HFF-Myc (cell line): ENCODE data around the gene MYBPC3.

Source experiments
- DNase-seq: peaks from one replicate; pipeline ENCODE4 v3.0.0-alpha.2; 2011; ENCODE audit warnings: low read depth; ENCODE audit errors: extremely low read depth
- H3K4me3 ChIP-seq: replicated peaks from 2 replicates; pipeline ENCODE4 v1.5.1; 2011; ENCODE audit warnings: low read depth, mild to moderate bottlenecking, control low read depth, low read length
- TF ChIP-seq, protein P1 (sequence below): IDR thresholded peaks from 2 replicates; pipeline ENCODE4 v1.5.1; 2012; ENCODE audit warnings: mild to moderate bottlenecking, low read depth, low read length, control low read depth; ENCODE audit errors: missing control alignments

MYBPC3 gene

DNA sequence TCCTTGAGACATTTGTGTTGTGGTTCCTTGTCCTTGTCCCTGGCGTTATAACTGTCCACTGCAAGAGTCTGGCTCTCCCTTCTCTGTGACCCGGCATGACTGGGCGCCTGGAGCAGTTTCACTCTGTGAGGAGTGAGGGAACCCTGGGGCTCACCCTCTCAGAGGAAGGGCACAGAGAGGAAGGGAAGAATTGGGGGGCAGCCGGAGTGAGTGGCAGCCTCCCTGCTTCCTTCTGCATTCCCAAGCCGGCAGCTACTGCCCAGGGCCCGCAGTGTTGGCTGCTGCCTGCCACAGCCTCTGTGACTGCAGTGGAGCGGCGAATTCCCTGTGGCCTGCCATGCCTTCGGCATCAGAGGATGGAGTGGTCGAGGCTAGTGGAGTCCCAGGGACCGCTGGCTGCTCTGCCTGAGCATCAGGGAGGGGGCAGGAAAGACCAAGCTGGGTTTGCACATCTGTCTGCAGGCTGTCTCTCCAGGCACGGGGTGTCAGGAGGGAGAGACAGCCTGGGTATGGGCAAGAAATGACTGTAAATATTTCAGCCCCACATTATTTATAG lies 23.0 kb downstream of the MYBPC3 start:
- no peak for DNase-seq
- TF ChIP-seq, protein P1, sequence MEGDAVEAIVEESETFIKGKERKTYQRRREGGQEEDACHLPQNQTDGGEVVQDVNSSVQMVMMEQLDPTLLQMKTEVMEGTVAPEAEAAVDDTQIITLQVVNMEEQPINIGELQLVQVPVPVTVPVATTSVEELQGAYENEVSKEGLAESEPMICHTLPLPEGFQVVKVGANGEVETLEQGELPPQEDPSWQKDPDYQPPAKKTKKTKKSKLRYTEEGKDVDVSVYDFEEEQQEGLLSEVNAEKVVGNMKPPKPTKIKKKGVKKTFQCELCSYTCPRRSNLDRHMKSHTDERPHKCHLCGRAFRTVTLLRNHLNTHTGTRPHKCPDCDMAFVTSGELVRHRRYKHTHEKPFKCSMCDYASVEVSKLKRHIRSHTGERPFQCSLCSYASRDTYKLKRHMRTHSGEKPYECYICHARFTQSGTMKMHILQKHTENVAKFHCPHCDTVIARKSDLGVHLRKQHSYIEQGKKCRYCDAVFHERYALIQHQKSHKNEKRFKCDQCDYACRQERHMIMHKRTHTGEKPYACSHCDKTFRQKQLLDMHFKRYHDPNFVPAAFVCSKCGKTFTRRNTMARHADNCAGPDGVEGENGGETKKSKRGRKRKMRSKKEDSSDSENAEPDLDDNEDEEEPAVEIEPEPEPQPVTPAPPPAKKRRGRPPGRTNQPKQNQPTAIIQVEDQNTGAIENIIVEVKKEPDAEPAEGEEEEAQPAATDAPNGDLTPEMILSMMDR: no peak
- H3K4me3 ChIP-seq: no peak overlapping the region

DNA sequence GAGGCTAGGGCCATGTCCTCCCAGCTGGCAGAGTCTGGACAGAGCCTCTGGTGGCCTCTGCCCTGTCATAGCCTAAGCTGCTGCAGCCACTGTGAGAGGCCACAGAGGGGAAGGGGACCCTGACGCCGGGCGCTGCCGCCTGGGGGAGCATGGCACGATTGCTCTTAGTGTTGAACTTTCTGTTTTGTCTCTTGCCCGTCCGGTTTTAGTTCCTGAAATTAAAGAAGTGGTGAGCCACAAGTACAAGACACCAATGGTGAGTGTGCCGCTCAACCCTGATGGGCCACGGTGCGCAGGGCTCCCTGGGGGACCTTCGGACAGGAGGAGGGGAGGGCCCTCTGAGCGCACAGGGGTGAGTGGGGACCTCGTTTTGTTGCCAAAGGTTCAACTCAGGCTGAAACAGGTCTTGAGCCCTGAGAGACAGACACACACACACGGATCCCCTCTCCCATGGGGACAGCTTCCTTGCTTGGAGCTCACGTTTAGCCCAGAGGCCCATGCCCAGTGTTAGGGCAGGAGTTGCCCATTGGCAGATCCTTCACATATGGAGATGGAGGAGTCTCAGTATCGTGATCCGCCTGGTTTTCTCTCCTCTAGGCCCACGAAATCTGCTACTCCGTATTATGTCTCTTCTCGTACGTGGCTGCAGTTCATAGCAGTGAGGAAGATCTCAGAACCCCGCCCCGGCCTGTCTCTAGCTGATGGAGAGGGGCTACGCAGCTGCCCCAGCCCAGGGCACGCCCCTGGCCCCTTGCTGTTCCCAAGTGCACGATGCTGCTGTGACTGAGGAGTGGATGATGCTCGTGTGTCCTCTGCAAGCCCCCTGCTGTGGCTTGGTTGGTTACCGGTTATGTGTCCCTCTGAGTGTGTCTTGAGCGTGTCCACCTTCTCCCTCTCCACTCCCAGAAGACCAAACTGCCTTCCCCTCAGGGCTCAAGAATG lies 23.8 kb downstream of the MYBPC3 start:
- DNase-seq: no peak
- no peak overlapping the region for H3K4me3 ChIP-seq

DNA sequence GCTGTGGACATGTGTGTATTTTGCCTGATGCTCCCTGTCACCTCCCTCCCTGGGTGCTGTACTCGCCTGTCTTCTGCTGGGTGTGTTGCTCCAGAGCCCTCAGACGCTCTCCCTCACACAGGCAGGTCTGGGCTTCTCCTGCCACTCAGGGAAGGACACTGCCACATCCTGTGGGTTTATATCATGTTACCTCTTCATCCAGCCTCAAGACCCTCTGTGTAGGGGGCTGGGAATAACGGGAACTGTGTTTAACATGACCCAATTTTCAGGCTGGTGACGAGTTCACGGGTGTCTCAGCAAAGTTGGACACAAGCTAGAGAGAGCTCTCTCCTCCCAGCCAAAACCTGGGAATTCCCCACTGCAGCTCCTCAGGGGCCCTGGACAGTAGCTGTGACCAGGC lies 24.6 kb downstream of the MYBPC3 start:
- DNase-seq: no peak
- TF ChIP-seq, protein P1: no peak
- no peak overlapping the region for H3K4me3 ChIP-seq

More for the DNA sequence above, 23.8 kb downstream of the MYBPC3 start:
- TF ChIP-seq, protein P1: no peak

DNA sequence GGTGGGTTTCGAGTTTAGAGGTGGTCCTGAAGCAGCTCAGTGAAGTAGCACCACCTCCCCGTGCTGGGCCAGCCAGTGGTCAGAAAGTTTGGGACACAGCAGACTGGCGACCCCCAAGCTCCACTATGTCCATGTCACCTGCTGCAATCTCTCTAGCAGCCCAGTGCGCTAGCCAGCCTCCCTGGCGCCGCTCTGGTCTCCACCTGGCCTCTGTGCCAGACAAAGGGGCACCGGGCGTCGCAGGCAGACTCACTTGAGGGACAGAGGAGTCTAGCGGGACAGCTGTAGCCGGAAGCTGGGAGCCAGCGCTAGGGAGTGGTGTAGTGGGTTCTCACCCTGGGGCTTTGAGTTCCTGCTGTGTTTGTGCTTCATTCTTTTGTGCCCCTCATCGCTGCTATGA lies 25.5 kb downstream of the MYBPC3 start:
- TF ChIP-seq, protein P1: no peak
- H3K4me3 ChIP-seq: no peak overlapping the region
- no peak for DNase-seq

DNA sequence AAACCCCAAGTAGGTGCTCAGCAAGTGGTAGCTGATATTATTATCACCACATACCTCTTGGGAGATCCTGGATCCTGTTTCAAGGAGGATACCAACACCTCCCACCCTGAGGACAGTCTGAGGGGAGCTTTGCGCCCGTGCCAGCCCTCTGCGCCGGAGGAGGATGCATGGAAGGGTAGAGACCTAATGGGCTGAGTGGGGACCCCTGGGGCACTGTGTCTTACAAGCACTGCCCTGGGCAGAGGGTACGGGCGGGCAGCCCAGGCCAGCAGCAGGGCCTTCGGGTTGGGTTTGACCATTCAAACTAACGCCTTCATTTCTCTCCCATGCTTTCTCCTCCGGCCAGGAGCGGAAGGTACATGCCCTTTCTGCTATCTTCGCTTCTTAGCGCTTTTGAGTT lies 26.3 kb downstream of the MYBPC3 start:
- no peak overlapping the region for H3K4me3 ChIP-seq
- TF ChIP-seq, protein P1: no peak
- no peak for DNase-seq

DNA sequence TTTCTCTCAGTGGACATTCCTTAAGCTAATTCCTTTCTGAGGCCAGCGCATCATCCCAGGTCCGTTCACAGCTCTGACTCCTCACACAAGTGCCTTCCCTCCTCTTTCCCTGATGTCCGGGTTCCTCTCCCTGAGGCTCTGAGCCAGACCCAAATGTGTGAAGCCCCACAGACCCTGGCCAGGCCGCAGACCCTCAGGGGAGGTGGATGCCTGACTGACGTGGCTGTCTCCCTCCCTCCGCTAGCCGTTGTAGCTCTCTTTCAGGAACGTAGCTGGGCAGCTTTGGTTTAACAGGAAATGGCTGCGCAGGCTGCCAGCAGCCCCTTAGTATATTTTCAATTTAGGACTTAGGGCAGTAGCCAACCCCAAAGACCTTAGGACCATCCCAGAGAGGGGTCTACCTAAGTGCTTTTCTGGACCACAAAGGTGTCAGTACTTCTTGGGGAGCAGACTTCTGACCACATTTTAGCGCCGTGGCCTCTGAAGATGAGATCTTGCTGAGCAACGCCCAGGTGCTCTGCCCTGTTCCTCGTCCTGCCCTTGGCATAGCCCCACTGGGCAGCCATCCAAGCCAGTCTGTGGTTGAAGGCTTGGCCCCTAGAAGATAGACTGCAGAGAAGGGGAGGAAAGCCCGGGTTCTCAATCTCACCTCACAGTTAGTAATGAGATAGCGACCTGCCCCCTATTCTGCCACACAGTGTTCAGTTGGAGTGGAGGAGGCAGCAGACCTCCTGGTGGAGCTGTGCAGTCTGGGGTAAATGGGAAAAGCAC lies 27.0 kb downstream of the MYBPC3 start:
- DNase-seq: no peak
- TF ChIP-seq, protein P1: no peak
- no peak overlapping the region for H3K4me3 ChIP-seq
